IMR-90 (cell line): ENCODE results near the gene DNAJC27. TPM values are rescaled to one million over a fixed set of nuclear protein-coding genes. Genes with fewer than 3 reads are reported as not detected.

ENCODE experiments used
- ATAC-seq: fragments of 200-7000 bp; cut with Tn5 transposase; 2 replicates; pipeline ENCODE4 v1.9.1; 2020; ENCODE audit warnings: low read depth, mild to moderate bottlenecking, moderate library complexity
- BruUV-seq: library from RNA; stranded (reverse); fragments of 400-500 nt; replicated peaks from 2 replicates; lab custom pipeline; 2021; lab: Mats Ljungman, UMichigan
- CTCF ChIA-PET: fragments of 300-600 bp; formaldehyde crosslinking; extraction: SDS; loops from one replicate; lab custom pipeline; 2021; ENCODE audit warnings: antibody characterized with exemption; lab: Yijun Ruan, JAX
- POLR2A ChIA-PET: fragments of 300-600 bp; sonication (Branson Sonifier 250); formaldehyde crosslinking; loops from one replicate; lab custom pipeline; 2022; ENCODE audit warnings: antibody characterized with exemption; ENCODE audit not compliant: unreplicated experiment; lab: Charles Lee
- DNase-seq: peaks from one replicate; pipeline ENCODE4 v3.0.0; 2013
- H2AFZ ChIP-seq: replicated peaks from 2 replicates; pipeline ENCODE3; 2013; ENCODE audit warnings: low read length, mild to moderate bottlenecking; ENCODE audit not compliant: poor library complexity
- H2AK5ac ChIP-seq: 2 replicates; pipeline ENCODE4 v1.6.1; 2013; ENCODE audit warnings: low read depth, low read length, inconsistent platforms
- H2AK9ac ChIP-seq: replicated peaks from 2 replicates; pipeline ENCODE3; 2013; ENCODE audit warnings: mild to moderate bottlenecking, low read depth, low read length, moderate library complexity; ENCODE audit not compliant: poor library complexity
- H2BK120ac ChIP-seq: 2 replicates; pipeline ENCODE4 v1.6.1; 2013; ENCODE audit warnings: low read depth, low read length, inconsistent platforms
- H2BK15ac ChIP-seq: 3 replicates; pipeline ENCODE4 v1.6.1; 2013; ENCODE audit warnings: low read depth, low read length, inconsistent platforms
- H2BK20ac ChIP-seq: 2 replicates; pipeline ENCODE4 v1.6.1; 2013; ENCODE audit warnings: low read depth, mild to moderate bottlenecking, inconsistent platforms, low read length, moderate library complexity
- H2BK5ac ChIP-seq: 2 replicates; pipeline ENCODE4 v1.6.1; 2013; ENCODE audit warnings: mild to moderate bottlenecking, low read depth, low read length, inconsistent platforms; ENCODE audit not compliant: poor library complexity, severe bottlenecking
- H3K14ac ChIP-seq: replicated peaks from 2 replicates; pipeline ENCODE4 v1.6.1; 2013; ENCODE audit warnings: low read depth, low read length, inconsistent platforms
- H3K18ac ChIP-seq: 2 replicates; pipeline ENCODE4 v1.6.1; 2013; ENCODE audit warnings: low read depth, low read length, control low read depth
- H3K23ac ChIP-seq: 2 replicates; pipeline ENCODE4 v1.6.1; 2013; ENCODE audit warnings: low read depth, low read length, inconsistent platforms
- H3K27ac ChIP-seq: 2 replicates; pipeline ENCODE4 v1.5.1; 2013; ENCODE audit warnings: mild to moderate bottlenecking, control low read depth, low read length; ENCODE audit not compliant: insufficient read depth
- H3K27me3 ChIP-seq: 2 replicates; pipeline ENCODE4 v1.6.1; 2013; ENCODE audit warnings: low read length; ENCODE audit not compliant: control insufficient read depth, insufficient read depth
- H3K36me3 ChIP-seq: 2 replicates; pipeline ENCODE4 v1.6.1; 2013; ENCODE audit warnings: low read length, mixed read lengths; ENCODE audit not compliant: control insufficient read depth, insufficient read depth
- H3K4ac ChIP-seq: 2 replicates; pipeline ENCODE4 v1.6.1; 2013; ENCODE audit warnings: low read depth, low read length, inconsistent platforms
- H3K4me1 ChIP-seq: 2 replicates; pipeline ENCODE4 v1.6.1; 2013; ENCODE audit warnings: low read length, mixed read lengths; ENCODE audit not compliant: control insufficient read depth, insufficient read depth
- H3K4me2 ChIP-seq: 2 replicates; pipeline ENCODE4 v1.6.1; 2013; ENCODE audit warnings: low read depth, mild to moderate bottlenecking, control low read depth, low read length, moderate library complexity
- H3K4me3 ChIP-seq: 2 replicates; pipeline ENCODE4 v1.5.1; 2013; ENCODE audit warnings: low read depth, mild to moderate bottlenecking, control low read depth, low read length, moderate library complexity; ENCODE audit not compliant: insufficient read depth
- H3K56ac ChIP-seq: 2 replicates; pipeline ENCODE4 v1.6.1; 2013; ENCODE audit warnings: low read length, inconsistent platforms; ENCODE audit not compliant: insufficient read depth; ENCODE audit errors: extremely low read depth
- H3K79me1 ChIP-seq, 2 experiments: 2 replicates each; pipeline ENCODE4 v1.6.1; 2013; ENCODE audit warnings: low read length in 2 of 2, inconsistent platforms in 1 of 2, low read depth in 1 of 2
- H3K9ac ChIP-seq: 2 replicates; pipeline ENCODE4 v1.6.1; 2013; ENCODE audit warnings: low read depth, low read length, control low read depth
- H3K9me1 ChIP-seq: 2 replicates; pipeline ENCODE4 v1.6.1; 2013; ENCODE audit warnings: low read length, inconsistent platforms; ENCODE audit not compliant: insufficient read depth
- H3K9me3 ChIP-seq: 2 replicates; pipeline ENCODE4 v1.6.1; 2013; ENCODE audit warnings: low read length; ENCODE audit not compliant: control insufficient read depth, insufficient read depth
- H4K20me1 ChIP-seq: 2 replicates; pipeline ENCODE4 v1.6.1; 2013; ENCODE audit warnings: low read length, inconsistent platforms; ENCODE audit not compliant: insufficient read depth
- H4K5ac ChIP-seq: 2 replicates; pipeline ENCODE4 v1.6.1; 2013; ENCODE audit warnings: mild to moderate bottlenecking, low read depth, low read length, control low read depth
- H4K8ac ChIP-seq, 2 experiments: 2 replicates each; pipeline ENCODE4 v1.6.1; 2013; ENCODE audit warnings: low read depth in 2 of 2, low read length in 2 of 2, control low read depth in 1 of 2, inconsistent platforms in 1 of 2
- H4K91ac ChIP-seq: 2 replicates; pipeline ENCODE4 v1.6.1; 2013; ENCODE audit warnings: low read depth, low read length, inconsistent platforms; ENCODE audit not compliant: insufficient read depth
- BHLHE40 ChIP-seq: fragments of 150-350 bp; IDR thresholded peaks from 2 replicates; pipeline ENCODE4 v1.6.1; 2016; ENCODE audit warnings: mild to moderate bottlenecking, low read depth, low read length
- CEBPB ChIP-seq: IDR thresholded peaks from 2 replicates; pipeline ENCODE4 v1.6.1; 2012; ENCODE audit warnings: low read depth, low read length, improper control_type of control experiment
- CHD1 ChIP-seq: IDR thresholded peaks from 2 replicates; pipeline ENCODE4 v1.6.1; 2012; ENCODE audit warnings: low read depth, low read length, improper control_type of control experiment
- CTCF ChIP-seq: conservative IDR thresholded peaks from 2 replicates; pipeline ENCODE4 v1.5.1; 2012; ENCODE audit warnings: mild to moderate bottlenecking, low read depth, low read length, improper control_type of control experiment
- ELK1 ChIP-seq: fragments of 150-350 bp; IDR thresholded peaks from 2 replicates; pipeline ENCODE4 v1.6.1; 2016; ENCODE audit warnings: low read depth, mild to moderate bottlenecking, low read length, moderate library complexity, borderline replicate concordance
- FOS ChIP-seq: fragments of 150-350 bp; IDR thresholded peaks from 2 replicates; pipeline ENCODE4 v1.6.1; 2016; ENCODE audit warnings: low read depth, low read length
- MAFK ChIP-seq: IDR thresholded peaks from 2 replicates; pipeline ENCODE4 v1.6.1; 2012; ENCODE audit warnings: low read depth, low read length, improper control_type of control experiment
- MAZ ChIP-seq: IDR thresholded peaks from 2 replicates; pipeline ENCODE4 v1.6.1; 2012; ENCODE audit warnings: low read depth, mild to moderate bottlenecking, low read length, improper control_type of control experiment, moderate library complexity, borderline replicate concordance
- MXI1 ChIP-seq: IDR thresholded peaks from 2 replicates; pipeline ENCODE4 v1.6.1; 2012; ENCODE audit warnings: low read depth, mild to moderate bottlenecking, low read length, moderate library complexity, borderline replicate concordance
- NFE2L2 ChIP-seq: fragments of 150-350 bp; IDR thresholded peaks from 2 replicates; pipeline ENCODE4 v1.6.1; 2016; ENCODE audit warnings: low read depth, mild to moderate bottlenecking, low read length
- POLR2A ChIP-seq: IDR thresholded peaks from 2 replicates; pipeline ENCODE4 v1.6.1; 2012; ENCODE audit warnings: mild to moderate bottlenecking, low read depth, low read length
- RAD21 ChIP-seq: IDR thresholded peaks from 2 replicates; pipeline ENCODE4 v1.6.1; 2012; ENCODE audit warnings: low read length, improper control_type of control experiment
- RCOR1 ChIP-seq: IDR thresholded peaks from 2 replicates; pipeline ENCODE4 v1.6.1; 2012; ENCODE audit warnings: mild to moderate bottlenecking, low read length, improper control_type of control experiment; ENCODE audit not compliant: insufficient replicate concordance
- RFX5 ChIP-seq: IDR thresholded peaks from 2 replicates; pipeline ENCODE4 v1.8.0; 2012; ENCODE audit warnings: low read depth, mild to moderate bottlenecking, low read length, moderate library complexity
- SMC3 ChIP-seq: fragments of 150-350 bp; IDR thresholded peaks from 2 replicates; pipeline ENCODE4 v1.6.1; 2016; ENCODE audit warnings: low read depth, mild to moderate bottlenecking, antibody characterized with exemption, low read length, moderate library complexity
- USF2 ChIP-seq: fragments of 150-350 bp; IDR thresholded peaks from 2 replicates; pipeline ENCODE4 v1.6.1; 2017; ENCODE audit warnings: mild to moderate bottlenecking, antibody characterized with exemption, low read length, low read depth
- dilution Hi-C: fragments of 300-500 bp; cut with HindIII; formaldehyde crosslinking; loops from one replicate; pipeline ENCODE4 v1.14.3; 2018; ENCODE audit warnings: low sequenced_read_pairs; ENCODE audit not compliant: unreplicated experiment
- in situ Hi-C: fragments of 300-500 bp; cut with MboI; formaldehyde crosslinking; loops from 3 replicates; pipeline ENCODE4 v1.14.3; 2019; ENCODE audit warnings: low sequenced_read_pairs, inconsistent platforms, mixed read lengths
- intact Hi-C: fragments of 100-400 bp; cut with micrococcal nuclease; formaldehyde crosslinking; loops from 2 replicates; pipeline ENCODE4 v1.10.0; 2022
- polyA plus RNA-seq, 3 experiments: library from polyadenylated mRNA; depleted of rRNA; stranded (reverse); fragments of >200 nt; gene quantifications; 2 replicates each; pipeline ENCODE4 v1.2.3, GENCODE V29; 2012; ENCODE audit warnings: low replicate concordance in 1 of 3
- total RNA-seq: library from RNA; depleted of rRNA; stranded (reverse); fragments of >200 nt; gene quantifications from 2 replicates; pipeline ENCODE4 v1.2.3, GENCODE V29; 2012

Gene DNAJC27
- total and polyA plus RNA-seq, 2 of the 4 experiments (the other 2 are of a cell fraction) = 1.6 to 2.0 TPM

- dilution Hi-C loops = no loop called here
- Histone ChIP-seq H3K4ac (no peak overlapping the region), H4K8ac (no peak overlapping the region), H3K9ac (no peak overlapping the region), H3K23ac (no peak overlapping the region), H3K27me3 (peaks cover 2% of the 10 kb centered on the region; the same call in 1 of the 2 replicates), H2AFZ (no peak overlapping the region), H2BK120ac (no peak overlapping the region), H3K9me1 (peaks cover 13% of the 10 kb centered on the region), H2AK9ac (no peak overlapping the region), H2AK5ac (no peak overlapping the region), H3K79me1 (no peaks in the 10 kb centered on the region), H3K18ac (no peak overlapping the region), H2BK20ac (no peak overlapping the region), H3K27ac (no peak overlapping the region), H3K4me1 (peaks cover 3% of the 10 kb centered on the region), H2BK15ac (no peak overlapping the region), H3K4me3 (no peak overlapping the region), H3K36me3 (no peaks in the 10 kb centered on the region), H4K20me1 (no peaks in the 10 kb centered on the region), H4K5ac (no peak overlapping the region), H3K56ac (no peak overlapping the region), H3K4me2 (no peak overlapping the region), H4K91ac (no peak overlapping the region), H3K14ac (no peak overlapping the region), H3K9me3 (no peaks in the 10 kb centered on the region), H2BK5ac (no peak overlapping the region)
- BruUV-seq = no TSS peak
- no peak for DNase-seq
- TF ChIP-seq BHLHE40 (no peak), CHD1 (no peak), CTCF (no peak), CEBPB (no peak), FOS (no peak), MXI1 (no peak), NFE2L2 (no peak), RCOR1 (no peak), RFX5 (no peak), MAFK (no peak), MAZ (no peak), ELK1 (no peak), RAD21 (no peak), POLR2A (no peak), USF2 (no peak), SMC3 (no peak)
- POLR2A ChIA-PET = no interaction called here
- intact Hi-C loops = no loop called here
- no peak for ATAC-seq
- CTCF ChIA-PET = no interaction called here
- in situ Hi-C loops = no loop called here
These were observed 43.7 kb downstream of the DNAJC27 start for GRCh38 chr2:24928036-24928435.
